ENCODE measurements around the gene DPH1.

DPH1 gene

DNA sequence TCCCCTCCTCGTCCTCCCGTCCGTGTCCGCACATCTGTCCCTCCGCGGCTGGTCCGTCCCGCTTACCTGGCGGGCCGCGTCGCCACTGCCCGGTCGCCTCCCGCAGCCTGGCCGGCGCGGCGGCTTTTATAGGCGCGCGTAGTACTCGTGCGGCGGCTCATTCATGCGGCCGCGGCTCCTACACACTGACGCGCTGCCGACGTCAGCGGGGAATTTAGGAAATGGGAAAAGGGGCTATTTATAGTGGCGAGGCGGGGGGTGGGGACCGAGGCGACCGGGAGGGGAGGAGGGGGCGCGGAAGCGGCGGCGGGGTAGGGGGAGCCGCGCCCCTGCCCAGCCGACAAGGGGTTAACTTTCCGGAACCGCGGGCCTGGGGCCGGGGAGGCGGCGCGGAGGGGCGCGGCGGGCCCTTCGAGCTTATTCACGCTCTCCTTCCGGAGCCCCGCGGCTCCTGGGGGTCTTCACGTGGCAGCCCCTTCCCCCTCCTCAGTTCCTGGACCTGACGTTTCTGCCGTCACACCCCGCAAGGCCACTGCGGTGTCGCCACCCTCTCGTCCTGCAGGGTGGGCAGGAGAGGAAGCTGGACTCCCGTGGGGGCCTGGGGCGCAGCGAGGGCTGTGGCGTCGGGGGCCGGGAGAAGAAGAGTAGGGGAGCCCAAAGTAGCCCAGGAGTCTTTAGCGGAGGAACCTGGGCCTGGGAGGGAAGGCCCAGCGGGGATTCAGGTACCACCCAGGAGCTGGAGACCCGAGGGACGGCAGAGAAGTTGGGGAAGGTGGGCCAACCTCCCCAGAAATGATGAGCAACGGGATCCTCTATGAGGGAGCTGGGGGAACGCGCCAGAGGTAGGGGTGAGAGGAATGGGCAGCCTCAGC, 21.3 kb downstream of the DPH1 start:
- DNase-seq = no peak

DNA sequence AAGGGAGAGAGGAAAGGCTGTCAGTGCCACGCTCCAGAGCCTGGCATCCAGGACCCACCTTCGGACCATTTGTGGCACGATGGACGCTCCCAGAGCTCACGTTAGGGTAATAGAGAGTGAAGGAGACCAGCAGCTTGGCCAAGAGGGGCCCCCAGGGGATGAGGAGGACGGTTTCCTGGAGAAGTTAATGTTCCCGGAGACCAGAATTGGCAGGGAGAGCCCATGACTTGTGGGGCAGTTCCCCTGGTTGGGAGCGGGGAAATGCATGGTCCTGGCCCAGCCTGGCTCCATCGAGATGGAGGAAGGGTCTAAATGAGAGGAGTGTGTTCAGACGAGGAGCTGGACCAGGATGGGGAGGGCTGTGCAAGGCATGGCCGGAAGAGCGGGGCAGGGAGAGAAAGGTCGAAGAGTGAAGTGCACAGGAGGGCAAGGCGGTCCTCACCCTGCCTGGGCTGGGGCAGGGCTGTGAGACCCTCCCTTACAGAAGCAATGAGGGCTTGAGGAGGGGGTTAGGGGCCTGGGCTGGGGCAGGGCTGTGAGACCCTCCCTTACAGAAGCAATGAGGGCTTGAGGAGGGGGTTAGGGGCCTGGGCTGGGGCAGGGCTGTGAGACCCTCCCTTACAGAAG, 22.1 kb downstream of the DPH1 start:
- DNase-seq = no peak

DNA sequence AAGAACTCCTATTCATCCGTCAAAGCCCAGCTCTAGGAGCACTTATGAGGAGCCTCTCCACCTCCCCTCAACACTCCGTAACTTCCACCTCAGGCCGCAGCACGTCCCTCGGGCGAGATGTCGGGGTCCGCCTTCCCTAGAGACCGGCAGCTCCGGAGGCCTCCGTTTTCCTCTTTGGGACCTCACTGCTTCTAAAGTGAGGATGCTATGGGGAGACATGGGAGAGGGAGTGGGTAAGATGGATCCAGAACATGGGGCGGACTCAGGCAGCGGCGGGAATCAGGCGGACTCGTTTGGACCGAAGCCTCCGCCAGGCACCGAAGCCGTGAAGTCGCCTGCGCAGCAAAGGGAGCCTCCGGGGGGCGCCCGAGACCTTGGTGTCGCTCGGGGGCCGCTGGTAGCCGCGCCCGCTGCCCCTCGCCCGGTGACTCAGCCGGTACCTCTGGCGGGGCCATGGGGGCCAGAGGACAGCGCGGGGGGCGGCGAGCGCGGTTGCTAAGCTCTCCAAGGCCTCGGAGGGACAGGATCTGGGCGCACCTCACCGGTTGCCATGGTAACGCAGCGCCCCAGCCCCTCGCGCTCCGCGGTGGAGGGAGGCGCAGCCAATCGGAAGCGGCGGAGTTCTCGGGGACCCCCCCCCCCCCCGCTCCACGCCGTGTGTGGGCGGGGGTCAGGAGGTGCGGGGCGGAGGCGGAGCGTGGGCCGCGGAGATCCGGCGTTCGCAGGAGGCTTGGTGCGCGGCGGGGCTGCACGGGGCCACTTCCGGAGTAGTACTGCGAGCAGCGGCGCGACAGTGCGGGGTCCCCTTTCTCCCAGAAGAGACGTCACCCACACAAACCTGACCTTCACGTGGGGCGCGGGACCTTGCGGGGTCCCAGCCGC, 23.7 kb downstream of the DPH1 start:
- peak; percentile 66 for DNase-seq

DNA sequence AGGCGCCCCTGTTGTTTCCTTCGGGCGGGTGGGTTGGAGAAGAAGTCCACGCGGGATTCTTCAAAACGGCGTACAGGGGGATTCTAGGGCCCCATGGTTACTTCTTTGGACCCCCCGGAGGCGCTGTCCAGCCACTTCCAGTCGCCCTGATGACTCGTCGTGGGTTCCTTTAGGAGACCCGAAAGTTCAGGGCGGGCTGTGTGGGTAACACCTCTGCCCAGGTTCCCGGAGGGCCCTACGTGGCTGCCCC, 24.2 kb downstream of the DPH1 start:
- no peak for DNase-seq

DNA sequence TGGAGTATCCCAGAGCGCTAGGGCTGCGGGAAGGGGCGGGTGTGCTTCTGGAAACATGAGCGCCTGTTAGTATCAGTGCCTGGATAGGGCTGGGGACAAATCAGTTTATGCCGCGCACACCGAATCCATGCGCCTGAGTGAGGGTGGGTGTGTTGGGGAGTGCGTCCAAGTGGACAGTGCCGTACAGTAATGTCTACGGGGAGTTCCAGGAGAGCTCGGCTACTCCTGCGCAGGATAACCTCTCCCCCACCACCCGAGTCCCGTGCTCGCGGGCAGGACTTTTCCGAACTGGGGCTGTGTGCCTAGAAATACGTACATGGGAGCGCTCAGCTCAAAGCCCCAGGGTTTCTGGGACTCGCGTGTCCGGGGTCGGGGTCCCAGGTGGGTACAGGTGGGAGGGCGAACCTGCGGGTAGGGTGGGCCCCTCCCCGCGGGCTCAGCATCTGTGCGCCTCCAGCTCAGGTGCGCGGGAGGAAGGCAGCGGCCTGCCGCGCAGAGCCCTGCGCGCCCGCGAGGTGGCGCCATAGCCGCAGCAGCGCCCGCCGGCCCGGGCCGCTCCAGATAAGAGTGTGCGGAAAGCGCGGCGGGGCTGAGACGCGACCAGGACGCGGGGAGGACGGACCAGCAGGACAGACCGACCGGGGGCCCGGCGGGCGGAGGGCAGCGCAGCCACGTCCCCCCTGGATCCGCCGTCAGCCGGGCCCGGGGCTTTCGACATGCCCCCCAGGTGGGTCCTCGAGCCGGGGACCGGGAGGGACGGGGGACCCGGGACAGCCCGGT, 24.7 kb downstream of the DPH1 start, which contains the start of gene HIC1:
Gene HIC1, plus strand, starts transcription at position 592 of the 780 bp plus-strand sequence. CDS start 1,588 bp downstream, outside the sequence.
- DNase-seq = peak; percentile 78

DNA sequence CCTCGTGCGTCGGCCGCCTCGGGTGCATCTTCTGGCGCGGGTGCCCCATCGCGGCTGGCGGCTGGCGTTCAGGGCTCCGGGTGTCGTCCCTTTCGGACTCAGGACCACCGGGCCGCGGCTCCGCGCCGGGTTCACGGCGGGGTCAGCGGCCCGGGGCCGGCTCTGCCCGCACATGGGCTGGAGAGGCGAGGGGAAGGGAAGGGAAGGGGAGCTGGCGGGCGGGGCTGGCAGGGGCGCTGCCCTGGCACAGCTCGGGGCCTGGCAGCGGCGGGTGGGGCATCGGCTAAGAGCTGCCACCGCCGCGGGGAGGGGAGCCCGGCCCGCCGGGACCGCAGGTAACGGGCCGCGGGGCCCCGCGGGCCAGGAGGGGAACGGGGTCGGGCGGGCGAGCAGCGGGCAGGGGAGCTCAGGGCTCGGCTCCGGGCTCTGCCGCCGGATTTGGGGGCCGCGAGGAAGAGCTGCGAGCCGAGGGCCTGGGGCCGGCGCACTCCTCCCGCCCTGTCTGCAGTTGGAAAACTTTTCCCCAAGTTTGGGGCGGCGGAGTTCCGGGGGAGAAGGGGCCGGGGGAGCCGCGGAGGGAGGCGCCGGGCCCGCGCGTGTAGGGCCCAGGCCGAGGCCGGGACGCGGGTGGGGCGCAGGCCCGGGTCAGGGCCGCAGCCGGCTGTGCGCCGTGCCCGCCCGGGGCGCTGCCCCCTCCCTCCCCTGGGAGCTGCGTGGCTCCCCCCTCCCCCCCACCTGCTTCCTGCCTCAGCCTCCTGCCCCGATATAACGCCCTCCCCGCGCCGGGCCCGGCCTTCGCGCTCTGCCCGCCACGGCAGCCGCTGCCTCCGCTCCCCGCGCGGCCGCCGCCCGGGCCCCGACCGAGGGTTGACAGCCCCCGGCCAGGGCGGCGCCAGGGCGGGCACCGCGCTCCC, 25.6 kb downstream of the DPH1 start:
- no peak for DNase-seq

DNA sequence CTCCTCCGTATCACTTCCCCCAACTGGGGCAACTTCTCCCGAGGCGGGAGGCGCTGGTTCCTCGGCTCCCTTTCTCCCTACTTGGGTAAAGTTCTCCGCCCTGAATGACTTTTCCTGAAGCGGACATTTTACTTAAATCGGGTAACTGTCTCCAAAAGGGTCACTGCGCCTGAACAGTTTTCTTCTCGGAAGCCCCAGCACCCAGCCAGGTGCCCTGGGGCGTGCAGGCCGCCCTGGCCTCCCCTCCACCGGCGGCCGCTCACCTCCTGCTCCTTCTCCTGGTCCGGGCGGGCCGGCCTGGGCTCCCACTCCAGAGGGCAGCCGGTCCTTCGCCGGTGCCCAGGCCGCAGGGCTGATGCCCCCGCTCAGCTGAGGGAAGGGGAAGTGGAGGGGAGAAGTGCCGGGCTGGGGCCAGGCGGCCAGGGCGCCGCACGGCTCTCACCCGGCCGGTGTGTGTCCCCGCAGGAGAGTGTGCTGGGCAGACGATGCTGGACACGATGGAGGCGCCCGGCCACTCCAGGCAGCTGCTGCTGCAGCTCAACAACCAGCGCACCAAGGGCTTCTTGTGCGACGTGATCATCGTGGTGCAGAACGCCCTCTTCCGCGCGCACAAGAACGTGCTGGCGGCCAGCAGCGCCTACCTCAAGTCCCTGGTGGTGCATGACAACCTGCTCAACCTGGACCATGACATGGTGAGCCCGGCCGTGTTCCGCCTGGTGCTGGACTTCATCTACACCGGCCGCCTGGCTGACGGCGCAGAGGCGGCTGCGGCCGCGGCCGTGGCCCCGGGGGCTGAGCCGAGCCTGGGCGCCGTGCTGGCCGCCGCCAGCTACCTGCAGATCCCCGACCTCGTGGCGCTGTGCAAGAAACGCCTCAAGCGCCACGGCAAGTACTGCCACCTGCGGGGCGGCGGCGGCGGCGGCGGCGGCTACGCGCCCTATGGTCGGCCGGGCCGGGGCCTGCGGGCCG, 26.5 kb downstream of the DPH1 start:
- DNase-seq = peak; percentile 51

DNA sequence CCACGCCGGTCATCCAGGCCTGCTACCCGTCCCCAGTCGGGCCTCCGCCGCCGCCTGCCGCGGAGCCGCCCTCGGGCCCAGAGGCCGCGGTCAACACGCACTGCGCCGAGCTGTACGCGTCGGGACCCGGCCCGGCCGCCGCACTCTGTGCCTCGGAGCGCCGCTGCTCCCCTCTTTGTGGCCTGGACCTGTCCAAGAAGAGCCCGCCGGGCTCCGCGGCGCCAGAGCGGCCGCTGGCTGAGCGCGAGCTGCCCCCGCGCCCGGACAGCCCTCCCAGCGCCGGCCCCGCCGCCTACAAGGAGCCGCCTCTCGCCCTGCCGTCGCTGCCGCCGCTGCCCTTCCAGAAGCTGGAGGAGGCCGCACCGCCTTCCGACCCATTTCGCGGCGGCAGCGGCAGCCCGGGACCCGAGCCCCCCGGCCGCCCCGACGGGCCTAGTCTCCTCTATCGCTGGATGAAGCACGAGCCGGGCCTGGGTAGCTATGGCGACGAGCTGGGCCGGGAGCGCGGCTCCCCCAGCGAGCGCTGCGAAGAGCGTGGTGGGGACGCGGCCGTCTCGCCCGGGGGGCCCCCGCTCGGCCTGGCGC, 27.3 kb downstream of the DPH1 start:
- DNase-seq = no peak

DNA sequence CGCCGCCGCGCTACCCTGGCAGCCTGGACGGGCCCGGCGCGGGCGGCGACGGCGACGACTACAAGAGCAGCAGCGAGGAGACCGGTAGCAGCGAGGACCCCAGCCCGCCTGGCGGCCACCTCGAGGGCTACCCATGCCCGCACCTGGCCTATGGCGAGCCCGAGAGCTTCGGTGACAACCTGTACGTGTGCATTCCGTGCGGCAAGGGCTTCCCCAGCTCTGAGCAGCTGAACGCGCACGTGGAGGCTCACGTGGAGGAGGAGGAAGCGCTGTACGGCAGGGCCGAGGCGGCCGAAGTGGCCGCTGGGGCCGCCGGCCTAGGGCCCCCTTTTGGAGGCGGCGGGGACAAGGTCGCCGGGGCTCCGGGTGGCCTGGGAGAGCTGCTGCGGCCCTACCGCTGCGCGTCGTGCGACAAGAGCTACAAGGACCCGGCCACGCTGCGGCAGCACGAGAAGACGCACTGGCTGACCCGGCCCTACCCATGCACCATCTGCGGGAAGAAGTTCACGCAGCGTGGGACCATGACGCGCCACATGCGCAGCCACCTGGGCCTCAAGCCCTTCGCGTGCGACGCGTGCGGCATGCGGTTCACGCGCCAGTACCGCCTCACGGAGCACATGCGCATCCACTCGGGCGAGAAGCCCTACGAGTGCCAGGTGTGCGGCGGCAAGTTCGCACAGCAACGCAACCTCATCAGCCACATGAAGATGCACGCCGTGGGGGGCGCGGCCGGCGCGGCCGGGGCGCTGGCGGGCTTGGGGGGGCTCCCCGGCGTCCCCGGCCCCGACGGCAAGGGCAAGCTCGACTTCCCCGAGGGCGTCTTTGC, 28.0 kb downstream of the DPH1 start:
- DNase-seq = no peak

DNA sequence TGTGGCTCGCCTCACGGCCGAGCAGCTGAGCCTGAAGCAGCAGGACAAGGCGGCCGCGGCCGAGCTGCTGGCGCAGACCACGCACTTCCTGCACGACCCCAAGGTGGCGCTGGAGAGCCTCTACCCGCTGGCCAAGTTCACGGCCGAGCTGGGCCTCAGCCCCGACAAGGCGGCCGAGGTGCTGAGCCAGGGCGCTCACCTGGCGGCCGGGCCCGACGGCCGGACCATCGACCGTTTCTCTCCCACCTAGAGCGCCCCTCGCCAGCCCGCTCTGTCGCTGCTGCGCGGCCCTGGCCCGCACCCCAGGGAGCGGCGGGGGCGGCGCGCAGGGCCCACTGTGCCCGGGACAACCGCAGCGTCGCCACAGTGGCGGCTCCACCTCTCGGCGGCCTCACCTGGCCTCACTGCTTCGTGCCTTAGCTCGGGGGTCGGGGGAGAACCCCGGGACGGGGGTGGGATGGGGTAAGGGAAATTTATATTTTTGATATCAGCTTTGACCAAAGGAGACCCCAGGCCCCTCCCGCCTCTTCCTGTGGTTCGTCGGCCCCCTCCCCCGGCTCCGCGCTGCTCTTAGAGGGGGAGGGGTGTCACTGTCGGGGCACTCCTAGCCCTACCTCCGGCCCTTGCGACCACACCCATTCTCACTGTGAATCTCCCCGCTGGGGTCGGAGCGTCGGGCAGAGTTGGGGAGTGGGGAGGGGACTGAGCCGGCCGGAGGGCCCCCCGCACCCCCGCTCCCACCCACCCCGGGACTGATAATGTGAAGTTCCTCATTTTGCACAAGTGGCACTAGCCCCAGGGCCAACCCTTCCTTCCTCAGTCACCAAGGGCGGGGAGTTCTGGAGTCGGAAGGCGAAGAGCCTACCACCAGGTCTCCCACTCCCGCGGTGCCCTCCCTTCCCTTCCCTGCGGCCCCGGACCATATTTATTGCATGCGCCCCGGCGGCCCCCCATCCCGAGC, 28.9 kb downstream of the DPH1 start:
- DNase-seq = peak; percentile 71

DNA sequence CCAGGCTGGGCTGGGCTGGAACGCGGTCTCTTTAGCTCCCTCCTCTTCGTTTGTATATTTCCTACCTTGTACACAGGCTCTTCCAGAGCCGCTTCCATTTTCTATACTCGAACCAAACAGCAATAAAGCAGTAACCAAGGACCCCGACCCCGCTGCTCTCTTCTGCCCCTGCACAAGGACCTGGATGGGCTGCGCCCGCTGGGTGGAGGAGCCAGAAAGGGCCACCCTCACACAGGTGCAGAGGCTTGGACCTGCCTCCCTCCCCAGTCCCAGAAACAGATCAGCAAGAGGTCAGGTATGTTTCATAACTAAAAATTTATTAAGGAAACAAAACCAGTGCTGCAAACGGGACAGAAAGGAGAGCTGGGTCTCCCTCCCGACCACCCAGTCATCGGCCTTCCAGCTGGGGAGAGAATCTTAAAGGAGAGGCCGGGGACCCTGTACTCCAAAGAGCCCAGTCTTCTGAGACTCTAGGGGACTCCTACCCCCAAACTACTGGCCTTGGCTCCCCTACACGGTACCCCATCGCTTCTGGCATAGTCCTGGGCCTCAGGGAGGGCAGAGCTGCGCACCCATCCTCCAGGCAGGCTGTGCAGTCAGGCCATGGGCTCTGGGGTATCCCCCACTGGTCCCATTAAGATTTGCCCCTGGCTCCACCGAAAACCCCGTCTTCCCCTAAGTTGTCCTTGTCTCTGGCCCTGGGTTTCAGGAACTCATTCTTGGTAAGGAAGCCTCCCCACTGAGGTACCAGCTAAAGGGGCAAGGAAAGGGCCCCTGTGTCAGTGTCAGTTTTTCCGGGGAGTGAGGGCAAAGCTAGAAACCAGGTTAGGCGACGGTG, 29.8 kb downstream of the DPH1 start:
- DNase-seq = no peak

DNA sequence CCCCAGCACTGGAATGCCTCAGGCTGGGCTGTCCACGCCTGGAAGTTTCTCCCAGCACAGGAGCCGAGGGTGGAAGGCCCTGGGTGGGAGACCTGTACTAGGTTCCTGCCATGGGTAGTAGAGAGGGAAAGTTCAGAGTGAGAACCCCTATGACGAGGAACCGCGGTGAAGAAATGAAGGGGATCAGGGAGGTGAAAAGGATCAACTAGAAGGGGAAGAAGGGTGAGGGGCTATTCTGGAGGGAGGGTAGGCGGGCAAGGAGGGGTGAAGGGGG, 30.4 kb downstream of the DPH1 start:
- DNase-seq = no peak

DNA sequence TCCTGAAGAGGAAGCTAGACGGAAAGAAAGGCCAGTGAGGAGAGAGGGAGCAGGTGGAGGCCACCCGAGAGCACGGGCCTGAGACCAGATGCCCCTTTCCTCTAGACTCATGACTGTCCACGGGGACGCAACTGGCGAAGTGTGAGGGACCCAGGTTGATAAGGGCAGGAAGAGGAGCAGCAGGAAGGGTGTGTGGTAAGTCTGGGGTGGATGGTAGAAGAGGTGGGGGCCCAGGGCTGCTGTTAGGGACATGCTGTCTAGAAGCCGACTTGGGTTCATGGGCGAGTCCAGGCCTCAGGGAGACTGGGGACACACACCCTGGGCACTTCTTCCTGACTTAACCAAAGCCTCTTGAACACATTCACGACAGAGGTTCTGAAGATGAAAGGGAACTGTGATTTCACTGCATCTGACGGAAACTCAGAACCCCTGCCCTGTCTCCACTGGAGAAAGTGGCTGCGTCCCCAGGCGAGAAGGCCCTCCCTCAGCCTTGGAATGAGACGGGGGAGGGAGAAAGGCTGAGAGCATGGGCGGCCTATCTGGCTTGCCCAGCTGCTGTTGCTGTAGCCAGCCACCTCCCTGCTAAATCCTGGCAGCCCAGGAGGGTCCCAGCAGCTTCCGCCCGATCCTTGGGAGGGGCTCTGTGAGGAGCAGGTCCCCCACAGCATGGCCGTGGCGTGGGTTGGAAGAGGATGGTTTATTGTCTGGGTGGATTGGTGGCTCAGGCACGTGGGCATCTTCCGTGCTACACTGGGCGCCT, 30.9 kb downstream of the DPH1 start:
- DNase-seq = no peak

DNA sequence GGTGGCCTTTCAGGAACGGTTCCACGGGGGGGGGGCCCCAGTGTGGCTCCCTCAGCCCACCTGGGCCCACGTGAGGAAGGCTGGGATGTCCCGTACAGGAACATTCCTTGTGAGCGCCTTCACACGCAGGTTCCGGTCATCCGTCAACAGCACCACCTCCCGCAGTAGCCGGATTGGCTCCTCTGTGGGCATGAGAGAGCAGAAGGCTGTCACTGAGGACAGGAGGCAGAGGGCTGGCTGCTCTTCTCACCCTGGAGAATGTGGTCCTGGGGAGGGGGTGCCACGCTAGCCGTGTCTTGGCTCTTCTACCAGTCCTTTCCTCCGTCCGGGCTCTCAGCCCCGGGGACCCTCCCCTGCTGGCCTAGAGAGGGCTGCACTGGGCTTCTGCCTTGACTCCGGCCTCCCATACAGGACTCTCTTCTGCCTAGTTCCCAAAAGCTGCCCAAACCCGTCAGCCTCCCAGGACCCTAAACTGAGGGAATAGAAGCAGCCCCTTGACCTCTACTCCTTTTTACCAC, 31.5 kb downstream of the DPH1 start:
- DNase-seq = no peak

DNA sequence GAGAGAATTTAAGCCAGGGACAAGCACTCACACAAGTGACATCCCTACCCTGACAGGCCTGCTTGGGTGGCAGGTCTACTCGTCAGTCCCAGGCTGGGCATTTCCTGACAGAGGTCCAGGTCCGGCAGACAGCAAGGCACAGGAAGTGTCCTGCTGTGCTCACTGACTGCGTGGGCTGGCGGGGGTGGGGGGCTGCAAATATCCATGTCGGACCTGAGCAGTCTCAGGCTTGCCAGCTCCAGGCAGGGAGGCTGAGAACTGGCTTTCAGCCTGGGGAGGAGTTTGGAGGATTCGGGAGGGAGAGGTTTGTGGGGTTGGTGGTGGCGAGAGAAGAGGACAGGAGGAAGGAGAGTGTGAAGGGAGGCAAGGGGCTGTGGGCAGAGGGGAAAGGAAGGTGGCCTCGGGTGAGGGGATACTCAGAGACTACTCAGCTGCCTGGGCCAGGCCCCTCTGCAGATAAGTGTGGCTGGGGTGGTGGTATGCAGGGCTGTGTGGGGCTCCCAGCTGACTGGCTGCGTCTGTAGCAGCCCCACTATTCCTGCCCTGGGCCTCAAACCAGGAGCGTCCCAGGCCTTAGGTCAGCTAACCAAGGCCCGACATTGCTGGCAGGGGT, 32.7 kb downstream of the DPH1 start:
- no peak for DNase-seq

Data from activated CD4-positive, alpha-beta T cell treated with anti-CD3 and anti-CD28 coated beads, Interleukin-10, Interleukin-2, amounts not matched to agents 100 ng/mL and 50 ng/mL, durations not matched to agents 16 hours and 8 hours (primary cell).